Endothelial cell of umbilical vein (primary cell): Measurements from ENCODE around the gene MXI1. TPM values are rescaled to one million over a fixed set of nuclear protein-coding genes. Genes with fewer than 3 reads are reported as not detected.

Experiments
- BruUV-seq: library from RNA; stranded (reverse); fragments of 400-500 nt; replicated peaks from 2 replicates; lab custom pipeline; 2021; lab: Mats Ljungman, UMichigan
- CTCF ChIA-PET: fragments of 300-600, 350-600 bp; sonication (Branson Sonifier 250); formaldehyde crosslinking; loops from one replicate; lab custom pipeline; 2021; ENCODE audit warnings: antibody characterized with exemption, inconsistent platforms; lab: Charles Lee
- POLR2A ChIA-PET: fragments of 300-600, 350-600 bp; sonication (Branson Sonifier 250); formaldehyde crosslinking; loops from one replicate; lab custom pipeline; 2021; ENCODE audit warnings: antibody characterized with exemption, inconsistent platforms; lab: Charles Lee
- DNase-seq: peaks from one replicate; pipeline ENCODE4 v3.0.0-alpha.2; 2011; ENCODE audit warnings: low read depth, low spot score
- FAIRE-seq: peaks from 2 replicates; lab custom pipeline; 2011; peaks lifted over from hg19 to GRCh38; lab: Jason Lieb, UNC
- H2AFZ ChIP-seq: 2 replicates; pipeline ENCODE4 v1.6.0; 2012; ENCODE audit warnings: low read depth, low read length, control low read depth, inconsistent platforms
- H3K27ac ChIP-seq: 2 replicates; pipeline ENCODE4 v1.5.1; 2011; ENCODE audit warnings: low read depth, mild to moderate bottlenecking, control low read depth, low read length, moderate library complexity; ENCODE audit not compliant: insufficient read depth
- H3K27me3 ChIP-seq, 2 experiments: 2 replicates each; pipeline versions ENCODE4 v1.6.0 to v1.6.1; 2011; ENCODE audit warnings: low read length in 2 of 2, mixed read lengths in 1 of 2; ENCODE audit not compliant: control insufficient read depth in 2 of 2, insufficient read depth in 2 of 2
- H3K36me3 ChIP-seq, 2 experiments: 2 replicates in 1 of 2; 3 replicates in 1 of 2; pipeline ENCODE4 v1.5.1; 2011; ENCODE audit warnings: low read length in 2 of 2, mild to moderate bottlenecking in 1 of 2, moderate library complexity in 1 of 2; ENCODE audit not compliant: control insufficient read depth in 2 of 2, insufficient read depth in 2 of 2; ENCODE audit errors: extremely low read depth in 1 of 2
- H3K4me1 ChIP-seq: 3 replicates; pipeline ENCODE4 v1.5.1; 2011; ENCODE audit warnings: mild to moderate bottlenecking, low read length; ENCODE audit not compliant: control insufficient read depth, insufficient read depth; ENCODE audit errors: extremely low read depth
- H3K4me2 ChIP-seq: 2 replicates; pipeline ENCODE4 v1.6.1; 2011; ENCODE audit warnings: low read length, control low read depth, mixed read lengths; ENCODE audit not compliant: insufficient read depth
- H3K4me3 ChIP-seq, 3 experiments: fragments of 200-600 bp in 1 of 3; sonication (generic), shearing (Covaris generic) in 1 of 3; replicated peaks in 1 of 3; 2 replicates each; pipeline ENCODE4 v1.5.1; 2011 to 2016; ENCODE audit warnings: control low read depth in 3 of 3, low read length in 3 of 3, mild to moderate bottlenecking in 2 of 3, inconsistent platforms in 1 of 3, low read depth in 1 of 3, moderate library complexity in 1 of 3; ENCODE audit not compliant: insufficient read depth in 1 of 3
- H3K79me2 ChIP-seq: 2 replicates; pipeline ENCODE4 v1.6.0; 2012; ENCODE audit warnings: low read length, inconsistent platforms; ENCODE audit not compliant: control insufficient read depth, insufficient read depth
- H3K9ac ChIP-seq: replicated peaks from 2 replicates; pipeline ENCODE3; 2011; ENCODE audit warnings: low read length, control low read depth; ENCODE audit not compliant: insufficient read depth; ENCODE audit errors: extremely low read depth
- H3K9me1 ChIP-seq: replicated peaks from 3 replicates; pipeline ENCODE4 v1.6.0; 2011; ENCODE audit warnings: mild to moderate bottlenecking, low read length; ENCODE audit not compliant: control insufficient read depth, insufficient read depth; ENCODE audit errors: extremely low read depth
- H3K9me3 ChIP-seq: replicated peaks from 2 replicates; pipeline ENCODE4 v1.5.1; 2012; ENCODE audit warnings: low read length, inconsistent platforms; ENCODE audit not compliant: control insufficient read depth, insufficient read depth
- H4K20me1 ChIP-seq: replicated peaks from 2 replicates; pipeline ENCODE3; 2011; ENCODE audit warnings: mild to moderate bottlenecking, low read length; ENCODE audit not compliant: control insufficient read depth, insufficient read depth; ENCODE audit errors: extremely low read depth
- CTCF ChIP-seq, 2 donors: IDR thresholded peaks; 1 replicate in 1 of 2; 2 replicates in 1 of 2; pipeline ENCODE4 v1.5.1; 2011; ENCODE audit warnings: low read length in 2 of 2, mild to moderate bottlenecking in 2 of 2, moderate library complexity in 2 of 2, control low read depth in 1 of 2, inconsistent platforms in 1 of 2, low read depth in 1 of 2; ENCODE audit not compliant: insufficient read depth in 1 of 2; ENCODE audit errors: extremely low read depth in 1 of 2
- EZH2 ChIP-seq: IDR thresholded peaks from 2 replicates; pipeline ENCODE4 v1.6.1; 2012; ENCODE audit warnings: borderline replicate concordance, low read depth, mild to moderate bottlenecking, moderate library complexity, low read length, inconsistent platforms; ENCODE audit not compliant: severe bottlenecking
- FOS ChIP-seq: IDR thresholded peaks from 2 replicates; pipeline ENCODE4 v1.6.1; 2011; ENCODE audit warnings: mild to moderate bottlenecking, low read length, moderate library complexity, borderline replicate concordance; ENCODE audit not compliant: insufficient read depth
- GATA2 ChIP-seq: IDR thresholded peaks from 2 replicates; pipeline ENCODE4 v1.7.0; 2011; ENCODE audit warnings: low read depth, mild to moderate bottlenecking, moderate library complexity, mixed read lengths, low read length; ENCODE audit not compliant: insufficient read length, insufficient read depth
- JUN ChIP-seq: IDR thresholded peaks from 2 replicates; pipeline ENCODE4 v1.6.1; 2011; ENCODE audit warnings: borderline replicate concordance, low read depth; ENCODE audit not compliant: insufficient read length, insufficient read depth
- MAX ChIP-seq: IDR thresholded peaks from 2 replicates; pipeline ENCODE4 v1.6.1; 2011; ENCODE audit not compliant: insufficient read depth, insufficient read length
- MYC ChIP-seq: IDR thresholded peaks from one replicate; pipeline ENCODE4 v1.6.1; 2011; ENCODE audit warnings: mild to moderate bottlenecking, low read depth, low read length
- POLR2A ChIP-seq: IDR thresholded peaks from 2 replicates; pipeline ENCODE4 v1.6.1; 2012; ENCODE audit warnings: low read depth, mild to moderate bottlenecking, control low read depth, low read length
- POLR2AphosphoS5 ChIP-seq: IDR thresholded peaks from 2 replicates; pipeline ENCODE4 v1.6.1; 2012; ENCODE audit warnings: low read depth, mild to moderate bottlenecking, control low read depth, low read length, moderate library complexity; ENCODE audit not compliant: insufficient read depth
- dilution Hi-C: fragments of 300-500 bp; cut with MboI; formaldehyde crosslinking; loops from one replicate; pipeline ENCODE4 v1.15.0; 2019; ENCODE audit warnings: low sequenced_read_pairs; ENCODE audit not compliant: extremely low pct_ligation_motif_present
- intact Hi-C: fragments of 100-400 bp; cut with micrococcal nuclease; formaldehyde crosslinking; loops from one replicate; pipeline ENCODE4 v1.10.0; 2022
- polyA plus RNA-seq, 4 experiments: library from polyadenylated mRNA; depleted of rRNA in 3 of 4; stranded (reverse) in 3 of 4; unstranded in 1 of 4; fragments of >200 nt; gene quantifications; 2 replicates each; pipeline versions ENCODE4 v1.2.1 to v1.2.3, GENCODE V29; 2011 to 2012; ENCODE audit warnings: missing spikeins in 1 of 4
- total RNA-seq: library from RNA; stranded (reverse); gene quantifications from 2 replicates; pipeline ENCODE4 v1.2.3, GENCODE V29; 2021

Gene MXI1
- total and polyA plus RNA-seq, 2 donors (not counting 3 experiments of a cell fraction or from before 2014, with no cell fraction given), result 2.7 to 8.5 TPM

GRCh38 chr10:110286841-110287240 lies 79.4 kb downstream of the MXI1 start:
- Histone ChIP-seq H3K36me3 (peaks cover 4% of the 10 kb centered on the region in 2 experiments), H4K20me1 (no peaks in the 10 kb centered on the region), H3K27ac (no peak overlapping the region), H3K4me3 (no peak overlapping the region), H3K9me3 (no peaks in the 10 kb centered on the region), H3K4me1 (no peaks in the 10 kb centered on the region), H3K27me3 (no peaks in the 10 kb centered on the region), H3K4me2 (no peak overlapping the region), H3K9me1 (no peaks in the 10 kb centered on the region), H3K9ac (no peak overlapping the region), H2AFZ (no peak overlapping the region), H3K79me2 (no peaks in the 10 kb centered on the region)
- FAIRE-seq (no peak), DNase-seq (no peak)
- dilution Hi-C loops, result loop anchor here (25.0 kb wide), 2 partner anchors 150 to 400 kb away; no protein-coding TSS in a partner anchor
- ChIA-PET CTCF (interaction anchor here (1.1 kb wide), 1 partner anchor 148 kb away, joined by 3 read pairs; no protein-coding TSS in a partner anchor), POLR2A (no interaction called here)
- BruUV-seq, result no TSS peak
- intact Hi-C loops, result no loop called here
- no peak for TF ChIP-seq JUN
- TF ChIP-seq GATA2, result no peak
- TF ChIP-seq POLR2AphosphoS5, result no peak
- TF ChIP-seq FOS, result no peak
- TF ChIP-seq POLR2A, result no peak
- no peak for TF ChIP-seq MAX
- TF ChIP-seq MYC, result no peak
- TF ChIP-seq CTCF (IDR thresholded peaks at IDR 0.05; ENCODE audit: extremely low read depth in 1 of 2, insufficient read depth in 1 of 2, low read depth in 1 of 2, low read length in 2 of 2), result no peak
- TF ChIP-seq EZH2, result no peak
